ENCODE data around the gene NCKAP5L.

GRCh38 chr12:49842519-49843352, 14.5 kb upstream of the NCKAP5L start, which contains the start of gene BCDIN3D:
- TF ChIP-seq, protein P1, sequence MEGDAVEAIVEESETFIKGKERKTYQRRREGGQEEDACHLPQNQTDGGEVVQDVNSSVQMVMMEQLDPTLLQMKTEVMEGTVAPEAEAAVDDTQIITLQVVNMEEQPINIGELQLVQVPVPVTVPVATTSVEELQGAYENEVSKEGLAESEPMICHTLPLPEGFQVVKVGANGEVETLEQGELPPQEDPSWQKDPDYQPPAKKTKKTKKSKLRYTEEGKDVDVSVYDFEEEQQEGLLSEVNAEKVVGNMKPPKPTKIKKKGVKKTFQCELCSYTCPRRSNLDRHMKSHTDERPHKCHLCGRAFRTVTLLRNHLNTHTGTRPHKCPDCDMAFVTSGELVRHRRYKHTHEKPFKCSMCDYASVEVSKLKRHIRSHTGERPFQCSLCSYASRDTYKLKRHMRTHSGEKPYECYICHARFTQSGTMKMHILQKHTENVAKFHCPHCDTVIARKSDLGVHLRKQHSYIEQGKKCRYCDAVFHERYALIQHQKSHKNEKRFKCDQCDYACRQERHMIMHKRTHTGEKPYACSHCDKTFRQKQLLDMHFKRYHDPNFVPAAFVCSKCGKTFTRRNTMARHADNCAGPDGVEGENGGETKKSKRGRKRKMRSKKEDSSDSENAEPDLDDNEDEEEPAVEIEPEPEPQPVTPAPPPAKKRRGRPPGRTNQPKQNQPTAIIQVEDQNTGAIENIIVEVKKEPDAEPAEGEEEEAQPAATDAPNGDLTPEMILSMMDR (IDR thresholded peaks at IDR 0.05): no peak
- 0 out of 2 replicates have a peak, but pooled peaks have one; percentile 33 for TF ChIP-seq RFX5 (IDR thresholded peaks at IDR 0.05)

All from A549 (cell line).